SK-N-SH treated with all-trans-retinoic acid at 6 μM for 48 hours (cell line): ENCODE measurements around the gene UBE2E1.

Source experiments
- ATAC-seq: fragments of 200-7000 bp; cut with Tn5 transposase; 3 replicates; pipeline ENCODE4 v1.9.1; 2020; ENCODE audit warnings: mild to moderate bottlenecking, moderate library complexity
- BACH2 ChIP-seq: fragments of 250-450 bp; sonication (Bioruptor Pico); IDR thresholded peaks from 2 replicates; pipeline ENCODE4 v1.9.0; 2021; ENCODE audit warnings: mild to moderate bottlenecking, borderline replicate concordance
- CREB5 ChIP-seq: fragments of 250-450 bp; sonication (Bioruptor Pico); IDR thresholded peaks from 2 replicates; pipeline ENCODE4 v1.5.1; 2020; ENCODE audit warnings: low read depth, mild to moderate bottlenecking, moderate library complexity
- ESRRG ChIP-seq: fragments of 250-450 bp; sonication (Bioruptor Pico); IDR thresholded peaks from 2 replicates; pipeline ENCODE4 v1.6.1; 2021; ENCODE audit warnings: mild to moderate bottlenecking
- GLIS3 ChIP-seq: fragments of 250-450 bp; sonication (Bioruptor Pico); IDR thresholded peaks from 2 replicates; pipeline ENCODE4 v1.5.0; 2020; ENCODE audit warnings: mild to moderate bottlenecking, moderate library complexity
- ISL1 ChIP-seq: fragments of 250-450 bp; sonication (Bioruptor Pico); IDR thresholded peaks from 2 replicates; pipeline ENCODE4 v2.1.2; 2022; ENCODE audit warnings: mild to moderate bottlenecking, moderate library complexity
- PATZ1 ChIP-seq: fragments of 250-450 bp; sonication (Bioruptor Pico); IDR thresholded peaks from 2 replicates; pipeline ENCODE4 v1.8.0; 2020; ENCODE audit warnings: mild to moderate bottlenecking, moderate library complexity, borderline replicate concordance
- POU6F1 ChIP-seq: fragments of 250-450 bp; sonication (Bioruptor Pico); IDR thresholded peaks from 2 replicates; pipeline ENCODE4 v1.8.0; 2021; ENCODE audit warnings: low read depth, mild to moderate bottlenecking, moderate library complexity, borderline replicate concordance
- PPARA ChIP-seq: fragments of 250-450 bp; sonication (Bioruptor Pico); IDR thresholded peaks from 2 replicates; pipeline ENCODE4 v1.5.0; 2020; ENCODE audit warnings: mild to moderate bottlenecking, borderline replicate concordance
- RARB ChIP-seq: fragments of 250-450 bp; sonication (Bioruptor Pico); IDR thresholded peaks from 2 replicates; pipeline ENCODE4 v1.8.0; 2021; ENCODE audit warnings: mild to moderate bottlenecking, moderate library complexity
- SNAI2 ChIP-seq: fragments of 250-450 bp; sonication (Bioruptor Pico); IDR thresholded peaks from 2 replicates; pipeline ENCODE4 v1.5.0; 2020; ENCODE audit warnings: mild to moderate bottlenecking, moderate library complexity
- TCF4 ChIP-seq: fragments of 250-450 bp; sonication (Bioruptor Pico); IDR thresholded peaks from 2 replicates; pipeline ENCODE4 v1.8.0; 2021; ENCODE audit warnings: mild to moderate bottlenecking, moderate library complexity, borderline replicate concordance
- TOX ChIP-seq: fragments of 250-450 bp; sonication (Bioruptor Pico); IDR thresholded peaks from 2 replicates; pipeline ENCODE4 v1.8.0; 2021; ENCODE audit warnings: mild to moderate bottlenecking, moderate library complexity, borderline replicate concordance
- TSHZ2 ChIP-seq: fragments of 250-450 bp; sonication (Bioruptor Pico); IDR thresholded peaks from 2 replicates; pipeline ENCODE4 v1.5.0; 2020; ENCODE audit warnings: mild to moderate bottlenecking, moderate library complexity
- ZC3H10 ChIP-seq: fragments of 250-450 bp; sonication (Bioruptor Pico); IDR thresholded peaks from 2 replicates; pipeline ENCODE4 v1.5.1; 2021; ENCODE audit warnings: mild to moderate bottlenecking, moderate library complexity
- ZFP3 ChIP-seq: fragments of 250-450 bp; sonication (Bioruptor Pico); IDR thresholded peaks from 2 replicates; pipeline ENCODE4 v1.5.0; 2020; ENCODE audit warnings: mild to moderate bottlenecking, moderate library complexity
- ZFP30 ChIP-seq: fragments of 450-650 bp; formaldehyde crosslinking; IDR thresholded peaks from 2 replicates; pipeline ENCODE4 v1.5.0; 2022; ENCODE audit warnings: mild to moderate bottlenecking, moderate library complexity
- ZNF565 ChIP-seq: fragments of 450-650 bp; formaldehyde crosslinking; conservative IDR thresholded peaks from 2 replicates; pipeline ENCODE4 v1.5.0; 2020; ENCODE audit warnings: low read depth, mild to moderate bottlenecking, moderate library complexity
- ZNF70 ChIP-seq: fragments of 450-650 bp; formaldehyde crosslinking; IDR thresholded peaks from 2 replicates; pipeline ENCODE4 v1.5.0; 2020; ENCODE audit warnings: mild to moderate bottlenecking, moderate library complexity
- ZNF8 ChIP-seq: fragments of 450-650 bp; formaldehyde crosslinking; IDR thresholded peaks from 2 replicates; pipeline ENCODE4 v1.5.0; 2020; ENCODE audit warnings: mild to moderate bottlenecking, moderate library complexity

UBE2E1 gene

GRCh38 chr3:23856286-23856685 lies 50.5 kb downstream of the UBE2E1 start (continued):
- TF ChIP-seq ZFP3 (CRISPR knock-in tag) (no peak), ISL1 (no peak)

- TF ChIP-seq SNAI2 (CRISPR knock-in tag) (no peak), BACH2 (no peak), ZNF565 (no peak), CREB5 (no peak), ZNF8 (CRISPR knock-in tag) (no peak), ZFP30 (CRISPR knock-in tag) (no peak), ZFP3 (CRISPR knock-in tag) (no peak), GLIS3 (no peak), ZC3H10 (CRISPR knock-in tag) (no peak), TSHZ2 (CRISPR knock-in tag) (no peak), ISL1 (no peak), ESRRG (no peak), RARB (CRISPR knock-in tag) (no peak), PATZ1 (CRISPR knock-in tag) (no peak), ZNF70 (CRISPR knock-in tag) (no peak), TOX (CRISPR knock-in tag) (no peak), TCF4 (CRISPR knock-in tag) (no peak), POU6F1 (CRISPR knock-in tag) (no peak)
- no peak for ATAC-seq
Observed at GRCh38 chr3:23859012-23859743, 53.4 kb downstream of the UBE2E1 start.

- TF ChIP-seq ZNF8 (CRISPR knock-in tag), result no peak
- TF ChIP-seq TSHZ2 (CRISPR knock-in tag), result no peak
- no peak for TF ChIP-seq BACH2
- TF ChIP-seq CREB5, result no peak
- no peak for TF ChIP-seq PPARA
- TF ChIP-seq TOX (CRISPR knock-in tag), result no peak
- TF ChIP-seq ISL1, result no peak
- TF ChIP-seq RARB (CRISPR knock-in tag), result no peak
- TF ChIP-seq ZNF70 (CRISPR knock-in tag), result no peak
- TF ChIP-seq ZC3H10 (CRISPR knock-in tag), result no peak
- no peak for TF ChIP-seq PATZ1 (CRISPR knock-in tag)
- ATAC-seq, result no peak
Observed at GRCh38 chr3:23859839-23860382, 54.2 kb downstream of the UBE2E1 start.
